ENCODE measurements around the gene STT3B. TPM values are rescaled to one million over a fixed set of nuclear protein-coding genes. Genes with fewer than 3 reads are reported as not detected.

Gene STT3B
- total RNA-seq, 2 donors from 2014 or later, result 106 to 132 TPM

GRCh38 chr3:31634476-31634875 lies 101.8 kb downstream of the STT3B start:
- 41% methylated on average over 2 of the region's 2 CpGs for WGBS
- TF ChIP-seq POLR2AphosphoS5 (IDR thresholded peaks at IDR 0.05) (no peak), POLR2A (IDR thresholded peaks at IDR 0.05) (no peak), CTCF (IDR thresholded peaks at IDR 0.05) (no peak)
- H3K36me3 ChIP-seq, result peaks cover 0 to 2% of the 10 kb centered on the region in 2 donors

DNA sequence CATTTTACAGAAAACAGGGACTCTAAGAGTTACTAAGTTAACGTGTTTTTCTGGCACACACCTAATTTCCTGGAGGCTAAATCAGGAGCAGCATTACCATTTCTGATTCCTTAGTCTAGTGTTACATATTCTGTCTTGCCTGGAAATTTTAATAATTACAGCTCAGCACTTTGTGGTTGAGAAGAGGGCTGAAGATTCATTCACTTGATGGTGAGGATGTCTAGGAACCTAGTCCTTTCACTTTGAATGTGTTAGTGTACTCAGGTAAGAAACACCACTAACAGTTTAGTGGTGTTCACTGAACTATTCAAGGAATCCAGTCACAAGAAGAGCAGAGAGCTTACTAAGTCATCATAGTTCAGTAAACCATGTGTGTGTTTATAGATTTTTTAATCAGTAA lies 102.8 kb downstream of the STT3B start:
- H3K4me3 ChIP-seq, result no peak overlapping the region
- no peaks in the 10 kb centered on the region for H3K27me3 ChIP-seq (replicated peaks; ENCODE audit: insufficient read depth)
- H3K27ac ChIP-seq, result no peak overlapping the region
- TF ChIP-seq POLR2AphosphoS5 (IDR thresholded peaks at IDR 0.05), result no peak
- no peak for TF ChIP-seq CTCF (IDR thresholded peaks at IDR 0.05)
- no peak for TF ChIP-seq POLR2A (IDR thresholded peaks at IDR 0.05)
- no peaks in the 10 kb centered on the region for H3K4me1 ChIP-seq (replicated peaks)
- no peaks in the 10 kb centered on the region for H3K9me3 ChIP-seq
- no peak for DNase-seq (ENCODE audit: low spot score)
- intact Hi-C loops (cut with DNase I), result no loop called here
- peaks cover 0 to 2% of the 10 kb centered on the region in 2 donors for H3K36me3 ChIP-seq
- WGBS, result 23% methylated on average over 1 of the region's 1 CpG

More at GRCh38 chr3:31634476-31634875, 101.8 kb downstream of the STT3B start:
- no peaks in the 10 kb centered on the region for H3K27me3 ChIP-seq (replicated peaks; ENCODE audit: insufficient read depth)
- no peaks in the 10 kb centered on the region for H3K9me3 ChIP-seq
- no peak overlapping the region for H3K27ac ChIP-seq
- intact Hi-C loops (cut with DNase I), result no loop called here
- no peak overlapping the region for H3K4me3 ChIP-seq
- DNase-seq (ENCODE audit: low spot score), result no peak
- H3K4me1 ChIP-seq (replicated peaks), result no peaks in the 10 kb centered on the region

DNA sequence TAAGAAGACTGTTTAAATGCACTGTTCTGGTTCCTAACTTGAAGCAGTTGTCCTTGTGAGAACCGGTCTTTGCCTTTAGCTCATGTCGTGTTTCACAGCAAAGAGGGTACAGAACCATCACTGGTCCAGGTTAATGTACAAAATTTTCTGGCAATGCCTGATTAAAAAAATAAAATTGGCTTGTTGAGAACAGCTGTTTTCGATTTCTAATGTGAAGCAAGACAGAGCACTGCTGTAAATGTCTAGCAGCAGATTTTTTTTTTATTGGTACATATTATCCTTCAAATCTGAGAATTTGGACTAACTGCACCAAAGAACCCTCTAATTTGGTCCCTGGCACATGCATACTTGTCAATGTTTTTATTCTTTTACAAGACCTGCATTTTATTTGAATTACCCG lies 103.3 kb downstream of the STT3B start:
- Histone ChIP-seq H3K4me3 (no peak overlapping the region), H3K9me3 (no peaks in the 10 kb centered on the region), H3K4me1 (replicated peaks) (no peaks in the 10 kb centered on the region), H3K27ac (no peak overlapping the region), H3K27me3 (replicated peaks; ENCODE audit: insufficient read depth) (no peaks in the 10 kb centered on the region), H3K36me3 (peaks cover 0 to 2% of the 10 kb centered on the region in 2 donors)
- WGBS, result 45% methylated on average over 4 of the region's 4 CpGs
- no peak for TF ChIP-seq POLR2AphosphoS5 (IDR thresholded peaks at IDR 0.05)
- intact Hi-C loops (cut with DNase I), result no loop called here
- DNase-seq (ENCODE audit: low spot score), result no peak

GRCh38 chr3:31636694-31637442 lies 104.1 kb downstream of the STT3B start:
- TF ChIP-seq CTCF (IDR thresholded peaks at IDR 0.05) (no peak), POLR2A (IDR thresholded peaks at IDR 0.05) (no peak), POLR2AphosphoS5 (IDR thresholded peaks at IDR 0.05) (no peak)
- intact Hi-C loops (cut with DNase I), result no loop called here
- 36% methylated on average over 2 of the region's 2 CpGs for WGBS
- H3K9me3 ChIP-seq, result no peaks in the 10 kb centered on the region
- DNase-seq (ENCODE audit: low spot score), result no peak
- H3K4me1 ChIP-seq (replicated peaks), result no peaks in the 10 kb centered on the region
- no peak overlapping the region for H3K27ac ChIP-seq
- H3K27me3 ChIP-seq (replicated peaks; ENCODE audit: insufficient read depth), result no peaks in the 10 kb centered on the region
- H3K36me3 ChIP-seq, result peaks cover 0 to 2% of the 10 kb centered on the region in 2 donors
- H3K4me3 ChIP-seq, result no peak overlapping the region

DNA sequence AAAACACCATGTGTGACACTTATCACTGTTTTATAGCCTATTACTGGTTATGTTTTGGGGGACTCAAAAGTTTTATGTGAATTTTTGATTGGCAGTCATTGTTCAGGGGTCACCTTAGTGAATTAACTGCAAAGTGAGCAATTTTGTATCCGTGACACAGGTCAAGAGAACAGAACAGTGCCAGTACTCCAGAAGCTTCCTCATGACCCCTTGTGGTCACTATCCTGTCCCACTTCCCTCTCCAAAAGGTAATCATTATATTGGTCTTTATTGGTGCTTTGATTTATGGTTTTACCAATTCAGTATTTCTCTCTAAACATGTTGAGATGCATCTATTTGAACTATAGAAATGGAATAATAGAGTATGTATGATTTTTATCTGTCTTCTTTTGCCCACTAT lies 107.1 kb downstream of the STT3B start:
- intact Hi-C loops (cut with DNase I), result no loop called here
- no peaks in the 10 kb centered on the region for H3K9me3 ChIP-seq
- DNase-seq (ENCODE audit: low spot score), result no peak
- H3K27me3 ChIP-seq (replicated peaks; ENCODE audit: insufficient read depth), result no peaks in the 10 kb centered on the region
- H3K27ac ChIP-seq, result no peak overlapping the region
- no peaks in the 10 kb centered on the region for H3K4me1 ChIP-seq (replicated peaks)
- H3K4me3 ChIP-seq, result no peak overlapping the region
- TF ChIP-seq CTCF (IDR thresholded peaks at IDR 0.05) (no peak), POLR2AphosphoS5 (IDR thresholded peaks at IDR 0.05) (no peak), POLR2A (IDR thresholded peaks at IDR 0.05) (no peak)
- 100% methylated on average over 1 of the region's 1 CpG for WGBS
- no peaks in the 10 kb centered on the region for H3K36me3 ChIP-seq
